Measurements from ENCODE around the gene THG1L. TPM values are rescaled to one million over a fixed set of nuclear protein-coding genes. Genes with fewer than 3 reads are reported as not detected.
"Not testable (repeated sequence)": the region's sequence is repeated elsewhere in the genome, so short reads cannot be mapped to it uniquely, and the experiment has no call there.

THG1L gene
- total and polyA plus RNA-seq, 2 donors from 2014 or later, result 9.8 to 11.7 TPM

GRCh38 chr5:157687198-157687554 lies 44.0 kb upstream of the THG1L start:
- Histone ChIP-seq H3K9me3 (ENCODE audit: control insufficient read depth in 2 of 3, insufficient read depth in 1 of 3, low read length in 3 of 3) (no peaks in the 10 kb centered on the region), H3K27ac (ENCODE audit: low read depth in 2 of 2, low read length in 2 of 2) (no peak overlapping the region), H3K9ac (ENCODE audit: low read length in 3 of 3) (no peak overlapping the region), H3K27me3 (ENCODE audit: control insufficient read depth, insufficient read depth, low read length) (no peaks in the 10 kb centered on the region), H3K4me3 (ENCODE audit: low read length in 3 of 3) (no peak overlapping the region), H3K36me3 (ENCODE audit: control insufficient read depth in 2 of 3, insufficient read depth in 3 of 3, low read length in 3 of 3) (no peaks in the 10 kb centered on the region), H3K4me1 (ENCODE audit: control insufficient read depth in 2 of 3, insufficient read depth in 2 of 3, low read depth in 1 of 3, low read length in 3 of 3) (no peaks in the 10 kb centered on the region)
- DNase-seq (no peak), FAIRE-seq (no peak)
- intact Hi-C loops (cut with DNase I), result no loop called here
- TF ChIP-seq, protein P1, sequence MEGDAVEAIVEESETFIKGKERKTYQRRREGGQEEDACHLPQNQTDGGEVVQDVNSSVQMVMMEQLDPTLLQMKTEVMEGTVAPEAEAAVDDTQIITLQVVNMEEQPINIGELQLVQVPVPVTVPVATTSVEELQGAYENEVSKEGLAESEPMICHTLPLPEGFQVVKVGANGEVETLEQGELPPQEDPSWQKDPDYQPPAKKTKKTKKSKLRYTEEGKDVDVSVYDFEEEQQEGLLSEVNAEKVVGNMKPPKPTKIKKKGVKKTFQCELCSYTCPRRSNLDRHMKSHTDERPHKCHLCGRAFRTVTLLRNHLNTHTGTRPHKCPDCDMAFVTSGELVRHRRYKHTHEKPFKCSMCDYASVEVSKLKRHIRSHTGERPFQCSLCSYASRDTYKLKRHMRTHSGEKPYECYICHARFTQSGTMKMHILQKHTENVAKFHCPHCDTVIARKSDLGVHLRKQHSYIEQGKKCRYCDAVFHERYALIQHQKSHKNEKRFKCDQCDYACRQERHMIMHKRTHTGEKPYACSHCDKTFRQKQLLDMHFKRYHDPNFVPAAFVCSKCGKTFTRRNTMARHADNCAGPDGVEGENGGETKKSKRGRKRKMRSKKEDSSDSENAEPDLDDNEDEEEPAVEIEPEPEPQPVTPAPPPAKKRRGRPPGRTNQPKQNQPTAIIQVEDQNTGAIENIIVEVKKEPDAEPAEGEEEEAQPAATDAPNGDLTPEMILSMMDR (IDR thresholded peaks at IDR 0.05; ENCODE audit: borderline replicate concordance, extremely low read depth, insufficient read depth), result no peak

DNA sequence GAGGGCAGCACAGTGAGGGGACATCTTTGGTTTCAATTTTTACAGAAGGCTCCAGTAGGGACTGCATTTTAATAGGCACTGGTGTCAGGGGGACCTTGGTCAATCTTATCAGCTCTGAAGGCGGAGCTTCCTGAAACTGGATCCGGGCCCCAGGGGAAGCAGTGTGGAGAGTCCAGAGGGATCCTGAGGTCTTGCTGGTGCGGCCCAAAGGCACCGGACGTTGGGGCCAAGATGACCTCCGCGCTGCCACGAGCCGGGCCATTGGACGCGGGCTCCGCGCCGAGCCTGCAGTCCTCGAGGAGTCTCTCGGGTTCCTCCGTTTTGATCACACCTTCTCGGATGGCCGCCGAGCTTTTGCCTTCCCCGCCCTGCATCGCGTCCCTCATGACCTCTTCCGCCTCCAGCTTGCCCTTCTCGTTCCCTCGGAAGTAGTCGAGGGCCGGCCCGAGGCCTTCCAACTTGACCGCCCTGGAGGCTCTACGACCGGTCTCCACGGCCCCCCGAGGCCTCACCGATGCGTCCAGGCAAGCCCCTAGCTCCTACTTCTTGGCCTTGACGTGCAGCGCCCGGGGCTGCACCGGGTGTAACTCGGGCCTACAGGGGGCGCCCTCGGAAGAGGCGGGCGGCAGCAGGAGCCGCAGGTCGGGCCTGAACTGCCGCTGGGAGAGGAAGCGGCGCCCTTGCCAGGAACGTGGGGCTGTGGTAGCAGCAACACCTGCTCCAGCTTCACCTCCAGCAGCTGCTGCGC lies 41.1 kb upstream of the THG1L start:
- intact Hi-C loops (cut with DNase I), result no loop called here
- TF ChIP-seq, protein P1 (IDR thresholded peaks at IDR 0.05; ENCODE audit: borderline replicate concordance, extremely low read depth, insufficient read depth), result no peak
- DNase-seq, result peak in 2 of 5 donors; percentile 14 to 70
- H3K36me3 ChIP-seq (ENCODE audit: control insufficient read depth in 2 of 3, insufficient read depth in 3 of 3, low read length in 3 of 3), result no peaks in the 10 kb centered on the region
- H3K9ac ChIP-seq (ENCODE audit: low read length in 3 of 3), result no peak overlapping the region
- FAIRE-seq, result no peak
- no peaks in the 10 kb centered on the region for H3K27me3 ChIP-seq (ENCODE audit: control insufficient read depth, insufficient read depth, low read length)
- no peaks in the 10 kb centered on the region for H3K9me3 ChIP-seq (ENCODE audit: control insufficient read depth in 2 of 3, insufficient read depth in 1 of 3, low read length in 3 of 3)
- H3K4me3 ChIP-seq (ENCODE audit: low read length in 3 of 3), result no peak overlapping the region
- no peaks in the 10 kb centered on the region for H3K4me1 ChIP-seq (ENCODE audit: control insufficient read depth in 2 of 3, insufficient read depth in 2 of 3, low read depth in 1 of 3, low read length in 3 of 3)
- no peak overlapping the region for H3K27ac ChIP-seq (ENCODE audit: low read depth in 2 of 2, low read length in 2 of 2)

- Histone ChIP-seq H3K36me3 (ENCODE audit: control insufficient read depth in 2 of 3, insufficient read depth in 3 of 3, low read length in 3 of 3) (no peaks in the 10 kb centered on the region), H3K4me3 (ENCODE audit: low read length in 3 of 3) (no peak overlapping the region), H3K27ac (ENCODE audit: low read depth in 2 of 2, low read length in 2 of 2) (no peak overlapping the region), H3K4me1 (ENCODE audit: control insufficient read depth in 2 of 3, insufficient read depth in 2 of 3, low read depth in 1 of 3, low read length in 3 of 3) (no peaks in the 10 kb centered on the region), H3K27me3 (ENCODE audit: control insufficient read depth, insufficient read depth, low read length) (no peaks in the 10 kb centered on the region), H3K9me3 (ENCODE audit: control insufficient read depth in 2 of 3, insufficient read depth in 1 of 3, low read length in 3 of 3) (no peaks in the 10 kb centered on the region), H3K9ac (ENCODE audit: low read length in 3 of 3) (no peak overlapping the region)
- FAIRE-seq, result no peak
- intact Hi-C loops (cut with DNase I), result no loop called here
- no peak for DNase-seq
- TF ChIP-seq, protein P1 (IDR thresholded peaks at IDR 0.05; ENCODE audit: borderline replicate concordance, extremely low read depth, insufficient read depth), result no peak
These were observed 40.4 kb upstream of the THG1L start for GRCh38 chr5:157690690-157691433.

DNA sequence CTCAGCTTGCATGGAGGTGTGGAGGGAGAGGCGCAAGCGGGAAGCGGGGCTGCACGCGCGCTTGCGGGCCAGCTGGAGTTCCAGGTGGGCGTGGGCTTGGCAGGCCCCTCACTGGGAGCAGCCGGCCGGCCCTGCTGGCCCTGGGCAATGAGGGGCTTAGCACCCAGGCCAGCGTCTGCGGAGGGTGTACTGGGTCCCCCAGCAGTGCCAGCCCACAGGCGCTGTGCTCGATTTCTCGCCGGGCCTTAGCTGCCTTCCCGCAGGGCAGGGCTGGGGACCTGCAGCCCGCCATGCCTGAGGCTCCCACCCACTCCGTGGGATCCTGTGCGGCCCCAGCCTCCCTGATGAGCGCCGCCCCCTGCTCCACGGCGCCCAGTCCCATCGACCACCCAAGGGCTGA lies 37.4 kb upstream of the THG1L start:
- H3K36me3 ChIP-seq (ENCODE audit: control insufficient read depth in 2 of 3, insufficient read depth in 3 of 3, low read length in 3 of 3); FAIRE-seq; H3K9ac ChIP-seq (ENCODE audit: low read length in 3 of 3); H3K4me3 ChIP-seq (ENCODE audit: low read length in 3 of 3); H3K4me1 ChIP-seq (ENCODE audit: control insufficient read depth in 2 of 3, insufficient read depth in 2 of 3, low read depth in 1 of 3, low read length in 3 of 3); H3K9me3 ChIP-seq (ENCODE audit: control insufficient read depth in 2 of 3, insufficient read depth in 1 of 3, low read length in 3 of 3); H3K27ac ChIP-seq (ENCODE audit: low read depth in 2 of 2, low read length in 2 of 2); H3K27me3 ChIP-seq (ENCODE audit: control insufficient read depth, insufficient read depth, low read length); intact Hi-C loops (cut with DNase I); DNase-seq: not testable (repeated sequence)

GRCh38 chr5:157696154-157696553 lies 35.1 kb upstream of the THG1L start:
- H3K36me3 ChIP-seq (ENCODE audit: control insufficient read depth in 2 of 3, insufficient read depth in 3 of 3, low read length in 3 of 3); DNase-seq; H3K27ac ChIP-seq (ENCODE audit: low read depth in 2 of 2, low read length in 2 of 2); H3K27me3 ChIP-seq (ENCODE audit: control insufficient read depth, insufficient read depth, low read length); H3K9ac ChIP-seq (ENCODE audit: low read length in 3 of 3); H3K4me3 ChIP-seq (ENCODE audit: low read length in 3 of 3); intact Hi-C loops (cut with DNase I); H3K4me1 ChIP-seq (ENCODE audit: control insufficient read depth in 2 of 3, insufficient read depth in 2 of 3, low read depth in 1 of 3, low read length in 3 of 3); FAIRE-seq; H3K9me3 ChIP-seq (ENCODE audit: control insufficient read depth in 2 of 3, insufficient read depth in 1 of 3, low read length in 3 of 3): not testable (repeated sequence)

GRCh38 chr5:157698674-157699073 lies 32.5 kb upstream of the THG1L start:
- H3K4me1 ChIP-seq (ENCODE audit: control insufficient read depth in 2 of 3, insufficient read depth in 2 of 3, low read depth in 1 of 3, low read length in 3 of 3); H3K4me3 ChIP-seq (ENCODE audit: low read length in 3 of 3); FAIRE-seq; H3K9me3 ChIP-seq (ENCODE audit: control insufficient read depth in 2 of 3, insufficient read depth in 1 of 3, low read length in 3 of 3); DNase-seq; H3K27ac ChIP-seq (ENCODE audit: low read depth in 2 of 2, low read length in 2 of 2); H3K36me3 ChIP-seq (ENCODE audit: control insufficient read depth in 2 of 3, insufficient read depth in 3 of 3, low read length in 3 of 3); H3K9ac ChIP-seq (ENCODE audit: low read length in 3 of 3); H3K27me3 ChIP-seq (ENCODE audit: control insufficient read depth, insufficient read depth, low read length); intact Hi-C loops (cut with DNase I): not testable (repeated sequence)

All from kidney (tissue), 14 donors.